GM18519 (cell line): ENCODE results near the gene GRAMD2B.

Experiments used
- ATAC-seq: cut with Tn5 transposase; IDR thresholded peaks from one replicate; pipeline ENCODE4 v1.9.1; 2021; ENCODE audit warnings: mild to moderate bottlenecking, moderate library complexity; ENCODE audit not compliant: unreplicated experiment, low FRiP score

The GRAMD2B gene

GRCh38 chr5:126472538-126472889 lies 49.3 kb downstream of the GRAMD2B start:
- ATAC-seq: no peak

- no peak for ATAC-seq
These were observed 54.3 kb downstream of the GRAMD2B start for GRCh38 chr5:126477294-126478117.

GRCh38 chr5:126479810-126480209 lies 56.6 kb downstream of the GRAMD2B start:
- ATAC-seq: no peak

- ATAC-seq: no peak
These were observed 57.6 kb downstream of the GRAMD2B start for GRCh38 chr5:126480824-126481223.

- no peak for ATAC-seq
These were observed 58.0 kb downstream of the GRAMD2B start for GRCh38 chr5:126481243-126481642.

- no peak for ATAC-seq
These were observed 59.4 kb downstream of the GRAMD2B start for GRCh38 chr5:126482591-126482990.

- ATAC-seq: no peak
These were observed 59.9 kb downstream of the GRAMD2B start for GRCh38 chr5:126483156-126483555.

GRCh38 chr5:126484253-126484652 lies 61.0 kb downstream of the GRAMD2B start:
- ATAC-seq: no peak

- ATAC-seq: no peak
These were observed 63.1 kb downstream of the GRAMD2B start for GRCh38 chr5:126486332-126486731.

- ATAC-seq: no peak
These were observed 64.4 kb downstream of the GRAMD2B start for GRCh38 chr5:126487596-126487995.

- no peak for ATAC-seq
These were observed 65.3 kb downstream of the GRAMD2B start for GRCh38 chr5:126488443-126489065.

- no peak for ATAC-seq
These were observed 67.1 kb downstream of the GRAMD2B start for GRCh38 chr5:126490167-126490940.

- ATAC-seq: no peak
These were observed 69.7 kb downstream of the GRAMD2B start for GRCh38 chr5:126492939-126493338.

GRCh38 chr5:126494393-126494792 lies 71.2 kb downstream of the GRAMD2B start:
- no peak for ATAC-seq

GRCh38 chr5:126497506-126497905 lies 74.3 kb downstream of the GRAMD2B start:
- no peak for ATAC-seq

- no peak for ATAC-seq
These were observed 76.1 kb downstream of the GRAMD2B start for GRCh38 chr5:126499278-126499677.

- peak; percentile 42 for ATAC-seq
These were observed 76.7 kb downstream of the GRAMD2B start for GRCh38 chr5:126499853-126500342.

- ATAC-seq: no peak
These were observed 78.2 kb downstream of the GRAMD2B start for GRCh38 chr5:126501448-126501847.

- ATAC-seq: no peak
These were observed 80.4 kb downstream of the GRAMD2B start for GRCh38 chr5:126503602-126504104.

GRCh38 chr5:126506079-126506478 lies 82.9 kb downstream of the GRAMD2B start:
- ATAC-seq: no peak
